ENCODE results near the gene NKD2.

The NKD2 gene

DNA sequence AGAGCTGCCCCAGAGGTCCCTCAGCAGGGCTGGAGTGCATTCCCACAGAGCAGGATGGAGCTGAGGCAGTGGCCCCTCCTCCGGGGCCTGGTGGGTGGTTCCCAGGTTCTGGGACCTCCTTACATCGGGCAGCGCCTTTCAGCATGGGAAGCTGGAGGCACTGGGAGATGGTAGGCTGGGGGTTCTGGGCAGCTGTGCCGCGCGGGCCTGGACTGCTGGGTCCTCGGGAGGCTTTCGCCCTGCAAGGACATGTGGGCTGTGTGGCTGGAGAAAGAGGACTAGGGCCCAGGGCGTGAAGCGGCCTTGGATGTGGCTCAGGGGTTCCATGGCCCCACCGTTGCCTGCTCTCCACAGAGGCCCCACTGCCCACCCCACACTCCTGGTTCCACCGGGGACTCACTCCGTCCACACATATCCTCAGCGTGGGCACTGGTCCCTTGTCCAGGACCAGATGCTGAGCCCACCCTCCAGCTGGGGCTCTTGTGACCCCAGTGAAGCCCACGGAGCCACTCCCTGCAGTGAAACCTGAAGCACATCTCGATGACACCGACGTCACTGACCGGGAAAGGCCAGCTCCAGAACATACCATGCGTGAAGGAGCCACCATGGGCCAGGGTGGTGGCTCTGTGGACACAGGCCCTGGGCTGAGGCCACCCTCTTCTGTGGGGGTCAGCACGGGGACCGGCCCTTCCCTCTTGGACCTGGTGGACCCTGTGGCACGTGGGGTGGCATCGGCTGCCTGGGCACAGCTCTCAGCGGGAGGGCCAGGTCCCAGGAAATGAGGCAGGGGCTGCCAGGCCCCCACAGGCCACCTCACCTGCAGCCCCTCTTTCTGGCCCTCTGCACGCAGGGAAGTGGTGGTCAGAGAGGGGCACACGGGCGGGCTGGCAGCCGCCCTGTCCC lies 31.5 kb upstream of the NKD2 start:
- DNase-seq: no peak
- in situ Hi-C loops (cut with MboI; ENCODE audit: low pct_unique_long_range_greater_than_20kb, low sequenced_read_pairs): no loop called here

DNA sequence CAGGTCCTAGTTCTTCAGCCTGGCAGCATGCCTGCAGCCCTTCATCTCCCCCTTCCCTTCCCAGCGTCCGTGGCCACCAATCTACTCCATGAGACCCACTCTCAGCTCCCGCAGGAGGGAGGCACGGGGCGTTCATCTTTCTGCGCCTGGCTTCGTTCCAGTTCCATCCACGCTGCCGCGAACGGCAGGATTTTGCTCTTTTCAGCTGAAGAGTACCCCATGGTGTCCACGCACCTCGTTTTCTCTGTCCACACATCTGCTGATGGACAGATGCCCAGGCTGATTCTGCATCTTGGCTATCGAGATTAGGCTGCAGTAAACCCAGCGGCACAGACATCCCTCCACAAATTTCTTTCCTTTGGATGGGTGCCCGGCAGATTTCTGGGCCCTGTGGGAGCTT lies 30.5 kb upstream of the NKD2 start:
- in situ Hi-C loops (cut with MboI; ENCODE audit: low pct_unique_long_range_greater_than_20kb, low sequenced_read_pairs): no loop called here
- DNase-seq: no peak

DNA sequence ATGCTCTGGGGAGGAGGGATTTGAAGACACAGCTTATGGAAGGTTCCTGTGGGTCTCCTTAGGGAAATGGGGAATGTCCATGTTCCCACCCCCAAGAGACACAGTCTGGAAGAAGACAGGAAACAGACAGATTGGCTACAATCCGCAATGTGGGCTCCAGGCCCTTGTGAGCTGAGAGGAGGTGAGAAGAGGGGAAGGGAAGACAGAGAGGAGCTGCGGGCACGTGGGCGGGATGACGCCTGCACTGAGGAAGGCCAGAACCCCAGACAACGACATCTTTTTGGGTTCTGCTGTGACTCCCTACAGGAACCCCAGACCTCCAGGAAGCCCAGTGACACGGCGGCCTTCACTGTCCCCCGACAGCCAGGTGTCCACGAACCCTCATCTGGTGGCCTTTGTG lies 29.9 kb upstream of the NKD2 start:
- in situ Hi-C loops (cut with MboI; ENCODE audit: low pct_unique_long_range_greater_than_20kb, low sequenced_read_pairs): no loop called here
- DNase-seq: no peak

DNA sequence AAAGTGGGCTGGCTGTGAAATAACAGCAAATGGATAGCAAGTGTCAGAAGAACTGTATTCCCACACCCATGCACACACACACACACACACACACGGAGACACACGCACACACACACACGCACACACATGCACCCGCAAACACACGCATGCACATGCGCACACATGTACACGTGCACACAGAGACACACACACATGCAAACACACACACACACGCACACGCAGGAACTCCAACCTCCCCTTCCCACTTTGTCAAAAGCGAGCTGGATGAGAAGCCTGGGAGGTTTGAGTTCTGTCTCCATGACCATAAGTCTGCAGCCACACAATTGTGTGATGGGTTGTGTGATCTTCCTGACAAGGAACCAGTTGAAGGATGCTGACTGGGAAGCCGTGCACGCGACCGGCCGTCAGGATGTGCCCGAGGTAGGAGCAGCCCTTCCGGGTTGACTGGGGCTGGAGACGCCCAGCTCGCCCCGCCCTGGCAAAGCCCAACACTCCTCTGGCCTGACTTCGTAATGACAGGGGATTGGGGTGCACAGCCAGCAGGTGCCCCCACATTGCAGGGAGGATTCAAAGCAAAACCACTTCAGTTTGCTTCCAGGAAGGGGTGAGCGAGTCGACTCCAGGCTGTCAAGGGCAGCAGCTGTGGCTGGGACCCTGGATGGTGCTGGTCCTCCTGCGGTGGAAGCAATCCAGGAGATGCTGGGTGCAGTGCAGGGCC lies 29.3 kb upstream of the NKD2 start:
- in situ Hi-C loops (cut with MboI; ENCODE audit: low pct_unique_long_range_greater_than_20kb, low sequenced_read_pairs): no loop called here
- DNase-seq: no peak

DNA sequence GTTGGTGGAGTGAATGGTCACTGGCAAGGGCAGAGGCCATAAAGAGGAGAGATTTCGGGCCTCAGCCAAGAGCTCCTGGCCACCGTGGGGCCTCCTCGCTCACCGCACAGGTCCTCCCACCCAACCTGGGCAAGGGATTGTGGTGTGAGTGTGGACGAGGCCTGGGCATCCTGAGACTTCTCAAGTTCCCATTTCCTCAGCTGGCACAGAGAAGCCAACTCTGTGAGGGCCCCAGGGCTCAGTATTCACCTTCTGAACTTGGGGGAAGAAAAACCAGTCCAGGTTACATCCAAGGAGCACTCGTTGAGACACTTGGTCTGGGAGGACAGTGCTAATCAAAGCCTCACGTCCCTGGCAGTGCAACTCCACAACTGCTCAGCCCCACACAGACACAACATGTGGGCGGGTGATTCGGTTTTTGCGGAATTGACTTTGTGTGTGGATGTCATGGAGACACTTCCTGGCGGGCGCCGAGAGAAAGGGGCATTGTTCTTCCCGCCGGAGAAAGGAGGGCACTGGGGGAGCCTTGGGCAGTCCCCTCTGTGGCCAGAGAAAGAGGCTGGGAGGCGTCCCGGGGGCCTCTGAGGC lies 28.5 kb upstream of the NKD2 start:
- no peak for DNase-seq
- in situ Hi-C loops (cut with MboI; ENCODE audit: low pct_unique_long_range_greater_than_20kb, low sequenced_read_pairs): no loop called here

DNA sequence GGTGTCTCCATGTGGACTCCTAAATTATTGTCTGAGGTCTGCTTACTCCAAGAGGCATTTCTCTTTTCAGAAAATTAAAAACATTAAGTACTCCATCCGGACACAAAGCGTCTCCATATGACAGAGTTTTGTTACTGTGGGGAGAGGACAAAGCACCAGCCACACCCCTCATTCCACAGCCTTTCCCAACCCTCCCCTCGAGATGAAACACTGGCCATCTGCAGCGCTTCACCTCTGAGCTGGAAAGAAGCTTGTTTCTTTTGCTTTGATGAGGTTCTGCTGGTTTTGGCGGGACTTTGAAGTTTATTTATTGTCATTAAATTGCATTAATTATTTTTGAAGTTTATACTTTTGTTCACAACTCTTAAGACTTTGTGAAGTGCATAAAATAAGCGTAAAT lies 27.6 kb upstream of the NKD2 start:
- DNase-seq: no peak
- in situ Hi-C loops (cut with MboI; ENCODE audit: low pct_unique_long_range_greater_than_20kb, low sequenced_read_pairs): no loop called here

DNA sequence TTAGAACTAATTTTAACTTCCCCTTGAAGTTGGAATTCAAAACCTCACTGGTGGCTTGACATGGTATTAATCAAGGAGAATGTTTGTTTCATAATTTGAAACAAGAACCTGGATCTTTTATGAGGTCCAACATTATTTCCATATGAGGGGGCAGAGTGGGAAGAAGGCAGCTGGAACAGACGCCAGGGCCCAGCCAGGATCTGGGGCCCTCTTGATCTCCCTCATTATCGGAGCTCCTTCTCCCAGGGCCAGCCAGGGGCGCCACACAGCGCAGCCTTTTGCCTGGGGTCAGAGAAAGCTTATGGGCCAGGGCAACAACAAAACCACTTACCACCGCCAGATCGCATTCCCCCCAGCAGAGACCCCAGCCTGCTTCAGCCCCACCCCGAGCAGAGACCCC lies 27.1 kb upstream of the NKD2 start:
- in situ Hi-C loops (cut with MboI; ENCODE audit: low pct_unique_long_range_greater_than_20kb, low sequenced_read_pairs): no loop called here
- DNase-seq: no peak

DNA sequence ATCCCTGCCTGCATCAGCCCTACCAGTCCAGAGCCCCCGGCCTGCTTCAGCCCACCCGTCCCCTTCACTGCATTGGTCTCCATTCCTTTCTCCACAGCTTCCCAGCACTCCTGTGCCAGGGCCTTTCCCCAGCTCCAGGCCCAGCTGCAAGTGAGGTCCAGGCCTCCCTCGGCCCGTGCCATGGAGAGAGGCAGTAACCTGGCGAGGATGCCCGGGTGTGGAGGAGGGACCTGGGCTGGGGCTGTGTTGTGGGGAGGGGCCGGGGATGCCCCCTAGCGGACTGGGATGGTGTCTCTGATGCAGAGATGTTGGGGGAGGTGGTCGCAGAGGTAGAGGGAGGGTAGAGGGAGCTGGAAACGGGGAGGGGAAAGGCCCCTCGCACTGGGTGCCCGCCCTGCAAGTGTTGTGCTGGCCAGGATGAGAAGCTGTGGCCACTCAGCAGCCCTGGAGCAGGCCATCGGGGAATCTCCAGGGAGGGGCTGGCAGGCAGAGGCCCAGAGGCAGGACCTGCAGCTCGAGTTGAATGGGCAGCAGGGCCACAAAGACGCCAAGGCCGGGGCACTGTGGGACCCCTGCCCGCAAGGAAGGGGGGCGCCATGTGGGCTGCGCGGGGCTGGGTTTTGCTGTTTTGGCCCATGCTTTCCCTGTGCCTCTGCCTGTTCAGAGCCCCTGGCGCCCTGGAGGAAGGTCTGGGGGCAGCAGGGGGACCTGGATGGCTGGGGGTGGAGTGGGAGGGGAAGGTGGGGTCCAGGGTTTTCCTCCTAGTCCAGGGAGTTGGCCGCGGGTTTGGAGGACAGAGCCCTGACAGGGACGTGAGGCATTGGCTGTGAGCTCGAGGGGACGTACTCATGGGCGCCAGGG lies 26.0 kb upstream of the NKD2 start:
- DNase-seq: no peak
- in situ Hi-C loops (cut with MboI; ENCODE audit: low pct_unique_long_range_greater_than_20kb, low sequenced_read_pairs): no loop called here

DNA sequence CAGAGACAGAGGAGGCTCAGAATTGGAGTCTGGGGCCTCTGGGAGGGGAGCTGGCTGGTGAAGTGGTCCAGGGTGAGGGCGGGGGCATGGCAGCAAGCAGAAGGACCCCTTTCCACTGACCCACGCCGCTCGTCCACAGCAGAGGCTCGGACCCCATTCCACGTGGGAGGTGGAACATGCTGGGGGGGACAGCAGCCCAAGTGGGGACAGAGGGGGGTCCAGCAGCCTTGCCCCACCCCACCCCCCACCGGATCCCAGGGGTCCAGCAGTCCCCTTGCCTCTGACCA lies 25.4 kb upstream of the NKD2 start:
- DNase-seq: no peak
- in situ Hi-C loops (cut with MboI; ENCODE audit: low pct_unique_long_range_greater_than_20kb, low sequenced_read_pairs): no loop called here

DNA sequence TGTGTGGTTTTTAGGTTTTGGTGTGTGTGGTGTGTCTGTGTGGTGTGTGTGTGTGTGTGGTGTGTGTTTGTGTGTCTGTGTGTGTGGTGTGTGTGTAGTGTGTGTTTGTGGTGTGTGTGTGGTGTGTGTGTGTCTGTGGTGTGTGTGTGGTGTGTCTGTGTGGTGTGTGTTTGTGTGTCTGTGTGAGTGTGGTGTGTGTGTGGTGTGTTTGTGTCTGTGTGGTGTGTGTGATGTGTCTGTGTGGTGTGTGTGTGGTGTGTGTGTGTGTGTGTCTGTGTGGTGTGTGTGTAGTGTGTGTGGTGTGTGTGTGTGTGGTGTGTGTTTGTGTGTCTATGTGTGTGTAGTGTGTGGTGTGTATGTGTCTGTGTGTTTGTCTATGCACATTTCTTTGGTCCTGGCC lies 25.0 kb upstream of the NKD2 start:
- DNase-seq: no peak
- in situ Hi-C loops (cut with MboI; ENCODE audit: low pct_unique_long_range_greater_than_20kb, low sequenced_read_pairs): no loop called here

DNA sequence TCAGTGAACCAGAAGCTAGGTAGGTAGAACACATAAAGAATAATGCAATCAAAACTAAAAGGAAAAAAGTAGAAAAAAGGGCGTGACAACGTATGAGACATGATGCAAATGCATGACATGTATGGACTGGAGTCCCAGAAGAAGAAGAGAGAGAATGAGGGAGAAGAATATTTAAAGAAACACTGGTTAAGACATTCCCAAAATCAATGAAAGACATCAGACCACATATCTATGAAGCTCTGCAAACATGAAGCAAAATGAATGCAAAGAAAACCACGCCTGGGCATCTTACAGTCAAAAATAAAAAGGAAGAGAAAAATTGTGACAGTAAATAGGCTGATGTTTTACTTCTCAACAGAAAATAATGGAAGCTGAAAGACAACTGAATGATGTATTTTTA lies 23.8 kb upstream of the NKD2 start:
- DNase-seq: no peak
- in situ Hi-C loops (cut with MboI; ENCODE audit: low pct_unique_long_range_greater_than_20kb, low sequenced_read_pairs): no loop called here

DNA sequence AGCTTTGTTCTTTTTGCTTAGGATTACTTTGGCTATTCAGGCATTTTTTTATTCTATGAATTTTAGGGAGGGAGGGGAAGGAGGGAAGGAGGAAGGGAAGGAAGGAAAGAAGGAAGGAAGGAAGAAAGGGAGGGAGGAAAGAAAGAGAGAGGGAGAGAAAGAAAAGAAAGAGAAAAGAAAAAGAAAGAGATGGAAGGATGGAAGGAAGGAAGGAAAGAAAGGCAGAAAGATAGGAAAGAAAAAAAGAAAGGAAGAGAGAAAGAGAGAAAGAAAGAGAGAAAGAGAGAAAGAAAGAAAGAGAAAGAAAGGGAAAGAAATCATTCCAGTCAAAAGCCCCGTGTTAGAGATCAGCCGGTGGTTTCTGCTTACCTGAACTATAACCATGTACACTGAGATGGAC lies 20.8 kb upstream of the NKD2 start:
- in situ Hi-C loops (cut with MboI; ENCODE audit: low pct_unique_long_range_greater_than_20kb, low sequenced_read_pairs): no loop called here

DNA sequence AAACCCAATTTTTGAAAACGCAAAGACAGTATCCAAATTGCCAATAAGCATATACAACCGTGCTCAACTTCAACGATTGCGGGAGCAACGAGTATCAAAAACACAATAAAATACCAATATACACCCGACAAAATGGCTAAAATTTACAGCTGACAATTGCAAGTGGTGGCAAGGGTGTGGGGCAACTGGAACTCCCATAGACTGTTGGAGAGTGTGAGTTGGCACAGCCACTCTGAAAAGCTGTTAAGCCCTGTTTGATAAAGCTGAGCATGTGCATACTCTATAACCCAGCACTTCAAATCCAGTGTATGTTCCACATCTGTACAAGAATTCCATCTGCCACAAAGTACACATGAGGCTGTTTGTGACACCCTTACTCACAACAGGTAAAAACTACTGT lies 20.3 kb upstream of the NKD2 start:
- DNase-seq: no peak
- in situ Hi-C loops (cut with MboI; ENCODE audit: low pct_unique_long_range_greater_than_20kb, low sequenced_read_pairs): no loop called here

More for the DNA sequence above, 20.8 kb upstream of the NKD2 start:
- no peak for DNase-seq

DNA sequence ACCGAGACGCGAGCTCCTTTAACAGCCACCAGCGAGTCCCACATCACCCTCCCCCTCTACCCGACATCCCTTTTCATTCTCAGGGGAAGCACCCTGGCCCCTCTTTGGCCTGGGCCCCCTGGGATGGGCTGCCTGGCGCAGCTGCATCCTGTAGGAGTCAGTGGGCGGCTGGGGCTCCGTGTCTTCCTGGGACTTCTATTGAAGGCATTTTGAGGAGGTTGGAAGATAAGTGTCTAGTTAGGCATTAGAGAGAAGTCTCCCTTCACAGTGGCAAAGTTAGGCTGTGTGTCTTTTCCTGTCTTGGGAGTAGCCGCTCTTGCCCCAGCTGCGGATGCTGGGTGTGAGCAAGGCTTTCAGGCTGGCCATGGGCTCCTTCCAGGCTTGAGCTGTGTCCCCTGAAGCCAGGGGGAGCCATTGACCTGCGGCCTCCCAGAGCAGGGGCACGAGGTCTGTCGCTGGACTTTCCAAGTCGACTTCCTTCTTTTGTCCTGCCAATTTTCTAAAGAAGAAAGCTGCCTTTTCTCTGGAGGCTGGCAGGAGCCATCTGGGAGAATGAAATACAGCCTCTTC lies 18.6 kb upstream of the NKD2 start:
- peak; percentile 39 for DNase-seq
- in situ Hi-C loops (cut with MboI; ENCODE audit: low pct_unique_long_range_greater_than_20kb, low sequenced_read_pairs): no loop called here

DNA sequence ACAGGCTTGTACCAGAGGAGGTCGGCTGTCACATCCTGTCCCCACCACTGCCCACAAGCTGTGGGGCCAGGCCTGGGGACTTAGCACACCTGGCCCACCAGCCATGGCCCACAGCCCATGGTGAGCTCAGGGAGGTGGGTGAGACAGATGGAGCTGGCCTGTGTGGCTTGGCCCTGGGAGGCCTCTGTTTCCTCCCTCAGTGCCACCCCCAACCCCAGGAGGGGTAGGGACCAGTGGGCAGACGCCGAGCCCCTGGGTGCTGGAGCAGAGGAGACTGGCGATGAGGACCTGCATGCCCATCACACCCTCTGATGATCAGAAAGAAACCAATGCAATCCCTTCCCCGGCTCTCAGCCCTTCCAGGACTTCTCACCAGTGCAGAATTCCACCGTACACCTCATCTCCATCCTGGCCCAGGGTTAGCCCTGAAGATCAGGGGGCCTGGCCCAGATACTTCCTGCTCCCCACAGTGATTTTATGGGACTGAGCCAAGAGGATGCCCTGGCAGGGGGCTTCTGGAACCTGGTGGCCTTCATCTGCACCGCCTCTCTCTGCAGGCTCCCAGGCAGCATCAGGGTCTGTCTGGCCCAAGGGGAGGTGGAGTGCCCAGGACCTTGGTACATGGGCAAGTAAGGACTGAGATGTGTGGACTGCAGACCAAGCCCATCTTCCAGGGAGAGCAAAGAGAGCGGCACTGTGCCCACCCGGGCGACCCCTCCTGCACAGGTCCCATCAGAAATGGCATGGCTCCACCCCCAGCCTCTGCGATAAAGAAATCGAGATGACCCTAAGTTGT lies 16.9 kb upstream of the NKD2 start:
- DNase-seq: no peak
- in situ Hi-C loops (cut with MboI; ENCODE audit: low pct_unique_long_range_greater_than_20kb, low sequenced_read_pairs): no loop called here

DNA sequence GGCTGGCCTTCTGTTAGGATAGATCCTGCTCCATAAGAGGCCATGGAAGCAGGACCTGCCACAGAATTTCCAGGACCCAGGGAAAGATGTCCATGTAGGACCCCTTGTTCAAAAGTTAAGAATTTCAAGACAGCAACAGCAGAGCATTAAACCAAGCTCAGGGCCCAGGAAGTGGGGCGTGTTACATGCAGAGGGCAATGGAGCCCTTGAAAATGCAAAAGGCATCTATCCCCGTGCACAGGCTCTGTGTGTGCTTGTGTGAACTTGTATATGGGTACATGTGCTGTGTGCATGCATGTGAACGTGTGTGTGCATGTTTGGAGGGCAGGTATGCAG lies 14.4 kb upstream of the NKD2 start:
- in situ Hi-C loops (cut with MboI; ENCODE audit: low pct_unique_long_range_greater_than_20kb, low sequenced_read_pairs): no loop called here

DNA sequence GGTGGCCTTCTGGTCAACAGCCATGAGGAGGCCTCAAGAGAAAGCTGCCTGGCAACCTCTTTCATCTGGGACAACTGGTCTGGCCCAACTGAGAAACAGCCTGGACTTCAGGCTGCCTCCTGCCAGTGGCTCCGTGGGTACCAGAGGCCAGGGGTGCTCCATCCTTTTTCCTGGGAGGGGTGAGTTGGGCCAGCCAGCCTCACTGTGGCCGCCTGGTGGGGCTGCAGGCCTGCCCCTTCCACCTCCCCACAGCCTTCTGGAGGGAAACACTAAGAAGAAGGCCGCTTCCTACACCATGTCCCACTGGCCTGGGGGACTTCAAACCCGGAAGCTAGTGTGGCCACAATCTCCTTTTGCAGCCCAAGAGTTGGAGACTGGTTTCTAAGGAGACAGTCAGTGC lies 13.8 kb upstream of the NKD2 start:
- no peak for DNase-seq

More for the DNA sequence above, 14.4 kb upstream of the NKD2 start:
- DNase-seq: no peak

DNA sequence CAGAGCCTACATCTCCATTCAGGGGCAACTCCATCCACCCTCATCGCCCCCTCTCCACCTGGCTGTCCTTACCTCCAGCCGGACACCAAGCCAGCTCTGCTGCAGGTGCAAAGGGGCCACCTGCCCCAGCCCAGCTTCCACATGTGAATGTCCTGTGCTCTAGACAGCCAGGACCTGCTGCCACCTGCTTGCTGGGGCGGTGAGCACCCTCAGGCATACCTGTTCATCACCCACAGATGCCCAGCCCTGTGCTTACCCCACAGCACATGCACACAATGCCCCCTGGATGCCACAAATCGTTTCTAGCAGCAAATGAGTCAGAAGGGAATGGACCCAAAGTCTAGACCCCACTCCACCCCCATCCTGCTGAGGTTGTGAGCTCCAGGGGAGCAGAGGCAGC lies 13.3 kb upstream of the NKD2 start:
- in situ Hi-C loops (cut with MboI; ENCODE audit: low pct_unique_long_range_greater_than_20kb, low sequenced_read_pairs): no loop called here
- no peak for DNase-seq

More for the DNA sequence above, 13.8 kb upstream of the NKD2 start:
- in situ Hi-C loops (cut with MboI; ENCODE audit: low pct_unique_long_range_greater_than_20kb, low sequenced_read_pairs): no loop called here

DNA sequence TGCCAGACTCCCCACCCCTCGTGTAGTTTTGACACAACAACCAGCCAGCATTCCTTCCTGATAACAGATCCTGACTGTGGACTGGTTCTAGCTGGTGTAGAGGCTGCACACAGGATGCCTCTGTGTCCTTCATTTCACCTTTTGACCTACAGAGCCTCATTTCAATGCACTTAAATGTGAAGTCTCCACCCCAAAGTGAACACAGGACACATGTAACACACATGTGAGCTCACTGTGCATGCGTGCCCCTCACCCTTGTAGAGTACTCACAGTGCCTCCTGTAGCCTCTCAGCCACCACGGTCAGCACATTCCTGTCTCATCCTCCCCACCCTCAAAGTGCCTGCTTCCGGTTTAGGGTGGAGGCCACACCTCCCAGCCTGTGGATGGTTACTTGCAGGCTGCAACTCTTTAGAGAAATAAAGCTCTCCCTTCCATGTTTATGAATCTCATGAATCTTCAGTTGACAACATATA lies 11.6 kb upstream of the NKD2 start:
- DNase-seq: peak; percentile 55
- in situ Hi-C loops (cut with MboI; ENCODE audit: low pct_unique_long_range_greater_than_20kb, low sequenced_read_pairs): no loop called here

All from KBM-7 (cell line).